ENCODE data around the gene CST9.

DNA sequence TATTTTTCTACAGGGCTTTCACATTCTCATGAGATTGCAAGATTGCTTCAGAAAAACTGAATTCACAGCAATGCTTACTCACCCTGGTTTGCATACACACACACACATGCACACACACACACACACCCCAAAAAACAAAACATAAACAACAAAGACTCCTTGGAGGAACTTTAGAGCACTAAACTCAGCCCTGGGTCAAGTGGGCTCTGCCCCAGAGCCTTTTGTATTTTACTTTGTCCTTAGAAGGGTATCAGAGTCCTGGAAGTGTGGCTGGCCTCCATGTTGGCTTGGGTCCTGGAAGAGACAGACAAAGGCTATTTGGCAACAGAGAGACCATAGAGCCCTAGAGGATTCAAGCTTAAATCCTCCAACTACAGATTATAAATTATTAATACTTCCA, 8.0 kb upstream of the CST9 start:
- no peak for TF ChIP-seq POLR2A (IDR thresholded peaks at IDR 0.05; ENCODE audit: low read depth, low read length)
- TF ChIP-seq POLR2AphosphoS5 (IDR thresholded peaks at IDR 0.05; ENCODE audit: low read depth, low read length) = no peak
- no peak for TF ChIP-seq TAF1 (IDR thresholded peaks at IDR 0.05; ENCODE audit: low read depth, low read length)
